GM12873 (cell line): ENCODE results near the gene ARAP1.

Experiments used
- TF ChIP-seq, protein P1 (sequence below): IDR thresholded peaks from 2 replicates; pipeline ENCODE4 v1.5.1; 2012; ENCODE audit warnings: low read depth, mild to moderate bottlenecking, moderate library complexity, low read length, control low read depth; ENCODE audit not compliant: insufficient read depth; ENCODE audit errors: missing control alignments

ARAP1 gene

DNA sequence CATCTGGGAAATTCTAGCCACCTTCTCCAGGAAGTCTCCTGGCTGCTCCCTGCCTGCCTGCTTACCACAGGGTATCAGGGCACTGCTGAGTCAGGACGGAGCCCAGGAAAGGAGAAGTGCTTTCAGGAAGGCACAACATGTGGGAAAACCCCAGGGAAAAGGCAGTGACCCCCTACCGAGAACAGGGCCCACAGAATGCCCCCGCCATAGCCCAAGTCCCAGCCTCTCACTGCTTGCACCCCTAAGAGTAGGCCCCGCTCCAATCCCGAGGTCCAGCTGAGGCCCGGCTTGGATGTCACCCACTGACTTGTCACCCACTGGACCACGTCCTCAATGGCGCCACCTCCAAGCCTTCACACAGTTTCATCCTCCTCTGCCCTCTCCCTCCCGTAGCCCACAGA is 34.1 kb downstream of the ARAP1 start:
- TF ChIP-seq, protein P1, sequence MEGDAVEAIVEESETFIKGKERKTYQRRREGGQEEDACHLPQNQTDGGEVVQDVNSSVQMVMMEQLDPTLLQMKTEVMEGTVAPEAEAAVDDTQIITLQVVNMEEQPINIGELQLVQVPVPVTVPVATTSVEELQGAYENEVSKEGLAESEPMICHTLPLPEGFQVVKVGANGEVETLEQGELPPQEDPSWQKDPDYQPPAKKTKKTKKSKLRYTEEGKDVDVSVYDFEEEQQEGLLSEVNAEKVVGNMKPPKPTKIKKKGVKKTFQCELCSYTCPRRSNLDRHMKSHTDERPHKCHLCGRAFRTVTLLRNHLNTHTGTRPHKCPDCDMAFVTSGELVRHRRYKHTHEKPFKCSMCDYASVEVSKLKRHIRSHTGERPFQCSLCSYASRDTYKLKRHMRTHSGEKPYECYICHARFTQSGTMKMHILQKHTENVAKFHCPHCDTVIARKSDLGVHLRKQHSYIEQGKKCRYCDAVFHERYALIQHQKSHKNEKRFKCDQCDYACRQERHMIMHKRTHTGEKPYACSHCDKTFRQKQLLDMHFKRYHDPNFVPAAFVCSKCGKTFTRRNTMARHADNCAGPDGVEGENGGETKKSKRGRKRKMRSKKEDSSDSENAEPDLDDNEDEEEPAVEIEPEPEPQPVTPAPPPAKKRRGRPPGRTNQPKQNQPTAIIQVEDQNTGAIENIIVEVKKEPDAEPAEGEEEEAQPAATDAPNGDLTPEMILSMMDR: no peak

DNA sequence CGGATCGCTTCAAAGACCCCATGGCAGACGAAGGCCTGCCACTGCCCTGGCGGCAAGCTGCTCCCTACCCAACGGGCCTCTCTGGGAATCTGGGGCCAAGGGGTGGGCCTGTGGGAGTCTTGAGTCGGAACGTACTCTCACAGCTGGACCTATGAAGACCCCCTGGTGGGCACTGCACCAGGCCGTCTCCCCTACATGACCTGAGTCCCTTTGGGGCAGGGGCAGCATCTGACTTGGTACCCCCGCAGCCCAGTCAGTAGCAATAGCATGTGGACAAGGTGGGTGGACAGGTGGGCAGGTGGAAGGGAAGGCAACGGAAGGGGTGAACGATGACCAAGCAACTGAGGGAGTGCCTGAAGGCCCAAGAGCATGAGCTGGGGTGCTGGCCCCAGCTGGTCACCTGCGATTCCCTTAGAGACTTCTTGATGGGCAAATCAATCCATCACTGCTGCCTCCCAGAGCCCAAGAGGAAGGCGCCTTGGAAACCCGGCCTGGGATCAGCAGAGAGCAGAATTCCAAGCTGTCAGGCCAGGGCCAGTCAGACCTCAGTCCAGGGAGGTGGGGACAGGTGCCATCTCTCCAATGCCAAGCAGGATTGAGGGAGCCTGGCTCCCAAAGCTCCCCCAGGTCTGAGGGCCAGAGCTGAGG is 35.3 kb downstream of the ARAP1 start:
- TF ChIP-seq, protein P1: no peak

DNA sequence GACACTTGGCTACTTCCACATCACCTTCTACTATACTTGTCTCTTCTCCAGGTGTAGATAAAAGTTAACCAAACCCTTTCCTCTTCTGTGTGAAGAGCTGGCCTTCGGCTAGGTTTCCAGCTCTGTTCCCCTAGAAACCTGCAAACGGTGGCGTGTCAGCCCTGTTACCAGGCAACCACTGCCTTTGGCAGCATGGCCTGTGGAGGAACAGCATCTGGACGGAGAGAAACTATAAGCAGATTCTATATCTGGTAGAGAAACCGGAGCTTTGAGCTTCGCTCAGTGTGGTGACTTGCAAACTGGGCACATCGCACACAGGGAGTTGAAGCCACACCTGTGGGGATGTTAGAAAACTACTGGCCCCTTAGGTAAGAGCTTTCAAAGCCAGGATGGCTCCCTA is 35.9 kb downstream of the ARAP1 start:
- TF ChIP-seq, protein P1: no peak

DNA sequence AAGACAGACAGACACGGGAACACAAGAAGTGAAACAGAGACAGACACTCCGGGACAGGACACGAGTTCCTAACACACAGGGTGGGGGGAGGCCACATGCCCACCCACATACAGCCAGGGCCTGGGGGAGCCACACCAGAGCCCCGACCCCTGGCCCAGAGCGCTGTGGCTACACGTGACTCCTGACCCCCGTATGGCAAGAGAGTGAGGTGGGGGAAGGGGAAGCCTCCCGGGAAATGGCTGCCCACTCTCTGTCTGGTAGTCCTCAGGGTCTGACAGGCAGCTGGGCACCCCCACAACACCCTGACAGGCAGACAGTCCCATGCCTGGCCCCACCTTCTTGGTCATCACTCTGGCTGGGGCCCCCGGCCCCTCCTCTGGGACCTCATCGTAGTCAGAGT is 39.4 kb downstream of the ARAP1 start:
- TF ChIP-seq, protein P1: no peak

DNA sequence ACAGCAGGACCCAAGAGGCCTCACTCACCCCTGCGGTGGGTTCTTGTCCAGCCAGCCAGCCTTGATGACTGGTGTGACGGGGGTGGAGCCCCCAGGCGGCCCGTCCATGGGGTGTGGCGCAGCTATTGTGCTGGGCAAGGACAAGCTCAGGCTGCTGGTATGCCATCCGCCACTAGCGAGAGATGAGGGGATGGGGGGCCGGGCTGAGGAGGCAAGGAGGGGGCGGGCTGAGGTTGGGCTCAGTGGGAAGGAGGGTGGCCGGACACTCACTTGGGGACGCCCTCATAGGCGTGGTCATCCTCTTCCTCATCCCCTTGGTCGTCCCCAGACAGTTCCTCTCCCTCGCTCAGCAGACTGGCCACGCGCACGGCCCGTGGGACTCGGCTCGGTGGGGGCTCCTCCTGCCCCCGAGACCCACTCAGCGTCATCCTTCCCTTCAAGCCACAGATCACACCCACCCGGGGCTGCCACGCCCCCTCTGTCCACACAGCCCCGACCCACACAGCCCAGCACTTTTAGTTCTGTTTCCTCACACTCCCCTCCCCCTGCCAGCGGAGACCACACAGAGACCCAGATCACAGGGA is 39.9 kb downstream of the ARAP1 start:
- TF ChIP-seq, protein P1: no peak

DNA sequence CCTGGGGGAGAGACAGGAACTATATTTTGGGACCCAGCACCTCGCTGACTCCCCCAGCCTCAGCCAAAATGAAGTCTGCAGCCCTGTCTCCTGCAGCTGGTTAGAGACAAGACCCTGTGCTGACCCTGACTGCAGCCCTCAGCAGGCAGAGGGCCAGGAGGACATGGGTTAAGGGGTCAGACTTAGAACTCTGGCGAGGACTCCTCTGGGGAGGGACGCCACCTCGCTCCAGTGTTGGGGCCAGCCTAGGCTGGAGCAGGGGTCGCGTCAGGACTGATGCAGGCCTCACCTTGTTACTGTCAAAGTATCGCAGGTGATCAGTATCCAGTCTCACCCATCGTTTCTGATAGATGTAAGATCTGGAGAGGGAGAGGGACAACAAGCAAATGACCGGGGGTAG is 41.1 kb downstream of the ARAP1 start:
- TF ChIP-seq, protein P1: no peak

DNA sequence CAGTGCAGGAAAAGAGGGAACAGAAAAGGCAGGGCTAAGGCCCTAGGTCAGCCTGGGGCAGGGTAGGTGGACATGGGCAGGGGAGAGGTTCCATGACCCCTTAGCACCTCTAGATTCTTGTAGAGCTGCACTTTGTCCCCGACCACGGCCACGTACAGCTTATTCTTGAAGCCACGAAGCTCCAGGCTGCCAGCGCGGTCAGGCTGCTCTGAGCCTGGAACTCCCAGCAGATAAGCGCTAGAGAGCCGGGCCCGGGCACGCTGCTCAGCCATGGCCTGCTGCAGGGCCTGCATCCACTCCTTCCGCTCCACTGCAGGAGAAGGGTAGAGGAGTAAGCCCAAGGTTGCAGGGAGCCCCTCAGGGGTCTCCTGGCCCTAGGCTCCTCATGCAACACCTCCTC is 41.9 kb downstream of the ARAP1 start:
- TF ChIP-seq, protein P1: no peak
